Amniotic stem cell (primary cell): ENCODE data around the gene SMARCB1.

ENCODE experiments used
- DNase-seq: peaks from one replicate; lab custom pipeline; 2025; lab: John Stamatoyannopoulos, UW

The SMARCB1 gene

GRCh38 chr22:23762842-23763578 is 23.8 kb upstream of the SMARCB1 start, which contains the start of gene C22orf15:
C22orf15 (plus strand) TSS chr22:23762990; CDS start chr22:23763307, 317 bp downstream.
- no peak for DNase-seq

GRCh38 chr22:23763579-23763945 is 23.2 kb upstream of the SMARCB1 start:
- DNase-seq = no peak

GRCh38 chr22:23763954-23764353 is 22.8 kb upstream of the SMARCB1 start:
- no peak for DNase-seq

- no peak for DNase-seq
These were observed 21.6 kb upstream of the SMARCB1 start for GRCh38 chr22:23764899-23765881.

- no peak for DNase-seq
These were observed 19.5 kb upstream of the SMARCB1 start for GRCh38 chr22:23767303-23767672.

- peak; percentile 47 for DNase-seq
These were observed 18.9 kb upstream of the SMARCB1 start, which contains the start of gene CHCHD10 for GRCh38 chr22:23767673-23768548. CHCHD10 (minus strand) TSS chr22:23767972; CDS start chr22:23767874, 98 bp downstream.

GRCh38 chr22:23769321-23769965 is 17.3 kb upstream of the SMARCB1 start:
- DNase-seq = no peak

GRCh38 chr22:23772315-23772648 is 14.5 kb upstream of the SMARCB1 start:
- DNase-seq = no peak

- DNase-seq = no peak
These were observed 13.9 kb upstream of the SMARCB1 start, which contains the start of gene MMP11 for GRCh38 chr22:23772649-23773473. MMP11 (plus strand) TSS chr22:23772849; CDS start chr22:23772871, 22 bp downstream.

- DNase-seq = no peak
These were observed 13.2 kb upstream of the SMARCB1 start for GRCh38 chr22:23773483-23774113.

GRCh38 chr22:23774114-23774921 is 12.4 kb upstream of the SMARCB1 start:
- no peak for DNase-seq

- DNase-seq = no peak
These were observed 11.8 kb upstream of the SMARCB1 start for GRCh38 chr22:23774922-23775436.

- no peak for DNase-seq
These were observed 10.9 kb upstream of the SMARCB1 start for GRCh38 chr22:23775779-23776375.

- DNase-seq = no peak
These were observed 8.8 kb upstream of the SMARCB1 start for GRCh38 chr22:23777776-23778576.

- no peak for DNase-seq
These were observed 8.2 kb upstream of the SMARCB1 start for GRCh38 chr22:23778577-23778900.

GRCh38 chr22:23779083-23779482 is 7.7 kb upstream of the SMARCB1 start:
- no peak for DNase-seq

GRCh38 chr22:23779731-23780130 is 7.0 kb upstream of the SMARCB1 start:
- DNase-seq = no peak
